WTC11 (cell line): ENCODE results near the gene HIPK3. TPM values are rescaled to one million over a fixed set of nuclear protein-coding genes. Genes with fewer than 3 reads are reported as not detected.
A peak's percentile ranks its signal among the peaks of the same experiment; 100 is the strongest.

Experiments used
- ATAC-seq: fragments of 200-7000 bp; cut with Tn5 transposase; 2 replicates; pipeline ENCODE4 v1.10.0; 2021; ENCODE audit warnings: mild to moderate bottlenecking, moderate library complexity
- CTCF ChIA-PET: fragments of 300-600 bp; sonication (Branson Sonifier 250); formaldehyde crosslinking; loops from one replicate; lab custom pipeline; 2021; ENCODE audit warnings: antibody characterized with exemption; lab: Charles Lee
- POLR2A ChIA-PET: fragments of 350-600 bp; sonication (Branson Sonifier 250); formaldehyde crosslinking; loops from one replicate; lab custom pipeline; 2021; ENCODE audit warnings: antibody characterized with exemption; lab: Charles Lee
- DNase-seq: peaks from one replicate; pipeline ENCODE4 v3.0.0; 2021; ENCODE audit warnings: low spot score
- H3K27ac Mint-ChIP-seq: 2 replicates; pipeline ENCODE4 v1.8.0; 2021; ENCODE audit warnings: mixed read lengths
- H3K27me3 Mint-ChIP-seq: 2 replicates; pipeline ENCODE4 v1.8.0; 2021; ENCODE audit warnings: low read depth, mild to moderate bottlenecking, moderate library complexity, mixed read lengths
- H3K36me3 Mint-ChIP-seq: 2 replicates; pipeline ENCODE4 v1.8.0; 2021; ENCODE audit warnings: mixed read lengths
- H3K4me1 Mint-ChIP-seq: 2 replicates; pipeline ENCODE4 v1.8.0; 2022; ENCODE audit warnings: mixed read lengths
- H3K4me3 Mint-ChIP-seq: 2 replicates; pipeline ENCODE4 v1.8.0; 2021; ENCODE audit warnings: mild to moderate bottlenecking, moderate library complexity, mixed read lengths
- H3K9me3 Mint-ChIP-seq: 2 replicates; pipeline ENCODE4 v1.8.0; 2021; ENCODE audit warnings: mixed read lengths
- AFF4 ChIP-seq: sonication (generic); formaldehyde crosslinking; IDR thresholded peaks from 2 replicates; pipeline ENCODE4 v1.8.1; 2023; ENCODE audit warnings: mild to moderate bottlenecking, missing genetic modification reagents, borderline replicate concordance
- ATF1 ChIP-seq: sonication (generic); formaldehyde crosslinking; IDR thresholded peaks from 2 replicates; pipeline ENCODE4 v1.8.1; 2023; ENCODE audit warnings: mild to moderate bottlenecking, moderate library complexity, missing genetic modification reagents
- CBFB ChIP-seq: sonication (generic); formaldehyde crosslinking; IDR thresholded peaks from 2 replicates; pipeline ENCODE4 v1.8.1; 2022; ENCODE audit warnings: mild to moderate bottlenecking, low read depth, missing genetic modification reagents
- CREB1 ChIP-seq: sonication (generic); formaldehyde crosslinking; IDR thresholded peaks from 2 replicates; pipeline ENCODE4 v1.8.0; 2023; ENCODE audit warnings: mild to moderate bottlenecking, missing genetic modification reagents
- CTCF ChIP-seq: fragments of 200-600 bp; IDR thresholded peaks from 2 replicates; pipeline ENCODE4 v1.8.0; 2022; ENCODE audit warnings: antibody characterized with exemption
- E2F5 ChIP-seq: sonication (generic); formaldehyde crosslinking; IDR thresholded peaks from 2 replicates; pipeline ENCODE4 v1.8.1; 2022; ENCODE audit warnings: mild to moderate bottlenecking, moderate library complexity, missing genetic modification reagents
- EMX1 ChIP-seq: fragments of 250-450 bp; sonication (Bioruptor Pico); IDR thresholded peaks from 2 replicates; pipeline ENCODE4 v1.8.0; 2021; ENCODE audit warnings: mild to moderate bottlenecking
- FOXJ3 ChIP-seq: sonication (generic); formaldehyde crosslinking; IDR thresholded peaks from 2 replicates; pipeline ENCODE4 v1.9.0; 2021; ENCODE audit warnings: missing genetic modification reagents, mild to moderate bottlenecking, borderline replicate concordance
- FOXK1 ChIP-seq: sonication (generic); formaldehyde crosslinking; IDR thresholded peaks from 2 replicates; pipeline ENCODE4 v1.8.0; 2022; ENCODE audit warnings: mild to moderate bottlenecking, moderate library complexity, missing genetic modification reagents
- HMGA2 ChIP-seq: fragments of 250-450 bp; sonication (Bioruptor Pico); IDR thresholded peaks from 2 replicates; pipeline ENCODE4 v1.4.0; 2021; ENCODE audit warnings: mild to moderate bottlenecking, moderate library complexity
- MAX ChIP-seq: sonication (generic); formaldehyde crosslinking; IDR thresholded peaks from 2 replicates; pipeline ENCODE4 v1.8.0; 2022; ENCODE audit warnings: mild to moderate bottlenecking, missing genetic modification reagents
- MLX ChIP-seq: sonication (generic); formaldehyde crosslinking; IDR thresholded peaks from 2 replicates; pipeline ENCODE4 v1.8.1; 2023; ENCODE audit warnings: mild to moderate bottlenecking, missing genetic modification reagents, moderate library complexity
- MXD4 ChIP-seq: fragments of 250-450 bp; sonication (Bioruptor Pico); IDR thresholded peaks from 2 replicates; pipeline ENCODE4 v1.8.0; 2021; ENCODE audit warnings: mild to moderate bottlenecking, moderate library complexity, borderline replicate concordance
- NFATC4 ChIP-seq: fragments of 250-450 bp; sonication (Bioruptor Pico); IDR thresholded peaks from 2 replicates; pipeline ENCODE4 v1.9.0; 2021; ENCODE audit warnings: mild to moderate bottlenecking
- NR1H2 ChIP-seq: sonication (generic); formaldehyde crosslinking; IDR thresholded peaks from 2 replicates; pipeline ENCODE4 v1.9.0; 2021; ENCODE audit warnings: mild to moderate bottlenecking, moderate library complexity, missing genetic modification reagents
- TCF7 ChIP-seq: sonication (generic); formaldehyde crosslinking; IDR thresholded peaks from 2 replicates; pipeline ENCODE4 v1.8.0; 2022; ENCODE audit warnings: mild to moderate bottlenecking, low read depth, missing genetic modification reagents, moderate library complexity
- TP53 ChIP-seq: sonication (generic); formaldehyde crosslinking; IDR thresholded peaks from 2 replicates; pipeline ENCODE4 v1.8.1; 2023; ENCODE audit warnings: mild to moderate bottlenecking, missing genetic modification reagents
- ZBTB21 ChIP-seq: sonication (generic); formaldehyde crosslinking; IDR thresholded peaks from 2 replicates; pipeline ENCODE4 v1.8.1; 2023; ENCODE audit warnings: mild to moderate bottlenecking, missing genetic modification reagents, borderline replicate concordance
- ZNF232 ChIP-seq: sonication (generic); formaldehyde crosslinking; IDR thresholded peaks from 2 replicates; pipeline ENCODE4 v1.8.0; 2022; ENCODE audit warnings: mild to moderate bottlenecking, missing genetic modification reagents
- ZNF396 ChIP-seq: fragments of 250-450 bp; sonication (Bioruptor Pico); IDR thresholded peaks from 2 replicates; pipeline ENCODE4 v1.8.0; 2021; ENCODE audit warnings: mild to moderate bottlenecking, moderate library complexity, borderline replicate concordance
- ZSCAN18 ChIP-seq: fragments of 250-450 bp; sonication (Bioruptor Pico); IDR thresholded peaks from 2 replicates; pipeline ENCODE4 v2.1.2; 2022; ENCODE audit warnings: mild to moderate bottlenecking, moderate library complexity
- total RNA-seq: library from RNA; stranded (reverse); gene quantifications from 3 replicates; pipeline ENCODE4 v1.2.3, GENCODE V29; 2021

The HIPK3 gene
- total RNA-seq, 1 experiment from 2014 or later, result 24.1 TPM

GRCh38 chr11:33375236-33375635 lies 118.1 kb downstream of the HIPK3 start:
- no peaks in the 10 kb centered on the region for H3K36me3 Mint-ChIP-seq
- POLR2A ChIA-PET, result no interaction called here
- H3K4me3 Mint-ChIP-seq, result peak overlapping the region; percentile 72
- DNase-seq (no peak), ATAC-seq (no peak)
- no peak for TF ChIP-seq MLX (CRISPR knock-in tag)
- no peak for TF ChIP-seq MXD4
- no peak for TF ChIP-seq ZNF396
- no peak for TF ChIP-seq ATF1 (CRISPR knock-in tag)
- no peak for TF ChIP-seq NFATC4
- no peak for TF ChIP-seq ZSCAN18 (CRISPR knock-in tag)
- TF ChIP-seq CTCF, result no peak
- TF ChIP-seq HMGA2 (CRISPR knock-in tag), result no peak
- TF ChIP-seq FOXJ3 (CRISPR knock-in tag), result no peak
- no peak for TF ChIP-seq FOXK1 (CRISPR knock-in tag)
- no peak for TF ChIP-seq ZBTB21 (CRISPR knock-in tag)
- no peak for TF ChIP-seq ZNF232 (CRISPR knock-in tag)
- TF ChIP-seq AFF4 (CRISPR knock-in tag), result no peak
- CTCF ChIA-PET, result interaction anchor here (0.7 to 1.6 kb wide), 6 partner anchors 12 to 313 kb away, joined by 3 to 6 read pairs (median 3); no protein-coding TSS in a partner anchor
- peaks cover 54% of the 10 kb centered on the region for H3K27me3 Mint-ChIP-seq
- peaks cover 22% of the 10 kb centered on the region for H3K4me1 Mint-ChIP-seq
- H3K9me3 Mint-ChIP-seq, result no peaks in the 10 kb centered on the region
- H3K27ac Mint-ChIP-seq, result no peak overlapping the region

- ChIA-PET CTCF (interaction anchor here (0.7 to 1.6 kb wide), 6 partner anchors 13 to 313 kb away, joined by 3 to 6 read pairs (median 3); no protein-coding TSS in a partner anchor), POLR2A (no interaction called here)
- ATAC-seq (peak; percentile 50), DNase-seq (peak; percentile 61)
- Mint-ChIP-seq H3K27me3 (peaks cover 54% of the 10 kb centered on the region), H3K9me3 (no peaks in the 10 kb centered on the region), H3K27ac (no peak within 1 kb of the TSS), H3K4me1 (peaks cover 22% of the 10 kb centered on the region), H3K4me3 (peak within 1 kb of the TSS; percentile 72), H3K36me3 (no peaks in the 10 kb centered on the region)
- 0 out of 2 replicates have a peak, but pooled peaks have one; percentile 18 for TF ChIP-seq MAX (CRISPR knock-in tag)
- TF ChIP-seq AFF4 (CRISPR knock-in tag), result no peak
- TF ChIP-seq CBFB (CRISPR knock-in tag), result no peak
- TF ChIP-seq FOXK1 (CRISPR knock-in tag), result no peak
- TF ChIP-seq TP53 (CRISPR knock-in tag), result 0 out of 2 replicates have a peak, but pooled peaks have one; percentile 0
- no peak for TF ChIP-seq MXD4
- no peak for TF ChIP-seq EMX1 (CRISPR knock-in tag)
- no peak for TF ChIP-seq CREB1 (CRISPR knock-in tag)
- TF ChIP-seq TCF7 (CRISPR knock-in tag), result no peak
- TF ChIP-seq ATF1 (CRISPR knock-in tag), result no peak
- no peak for TF ChIP-seq NR1H2 (CRISPR knock-in tag)
- TF ChIP-seq E2F5 (CRISPR knock-in tag), result 0 out of 2 replicates have a peak, but pooled peaks have one; percentile 20
Observed at GRCh38 chr11:33375688-33376311, 118.6 kb downstream of the HIPK3 start, which contains the start of gene KIAA1549L. Gene KIAA1549L, plus strand, starts transcription at chr11:33376108.
